Mammary epithelial cell (primary cell): ENCODE measurements around the gene SIMC1.
"Not testable (repeated sequence)": the region's sequence is repeated elsewhere in the genome, so short reads cannot be mapped to it uniquely, and the experiment has no call there.

Experiments
- EZH2 ChIP-seq: IDR thresholded peaks from 2 replicates; pipeline ENCODE4 v1.6.1; 2012; ENCODE audit warnings: low read length, inconsistent platforms, borderline replicate concordance
- TF ChIP-seq, protein P1 (sequence below), 2 donors: IDR thresholded peaks in 1 of 2; conservative IDR thresholded peaks in 1 of 2; 2 replicates each; pipeline ENCODE4 v1.5.1; 2011 to 2012; ENCODE audit warnings: inconsistent platforms in 2 of 2, low read length in 2 of 2, mild to moderate bottlenecking in 2 of 2, control low read depth in 1 of 2, low read depth in 1 of 2; ENCODE audit not compliant: insufficient read depth in 1 of 2; ENCODE audit errors: extremely low read depth in 1 of 2

DNA sequence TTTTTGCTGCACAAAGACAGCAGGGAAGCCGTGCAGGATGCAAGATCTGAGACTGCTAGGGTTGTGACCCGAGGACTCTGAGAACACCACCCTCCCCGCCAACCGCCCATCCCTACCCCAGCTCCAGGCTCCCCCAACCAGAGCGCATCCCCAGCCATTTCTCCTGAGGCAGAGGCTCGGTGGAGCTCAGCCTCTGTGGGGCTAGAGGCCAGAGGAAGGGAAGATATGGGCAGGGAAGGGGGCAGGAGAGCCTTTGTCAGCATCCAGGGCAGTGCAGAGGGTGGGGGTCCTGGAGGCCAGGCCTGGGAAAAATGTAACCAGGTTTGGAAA is 43.2 kb upstream of the SIMC1 start:
- TF ChIP-seq, protein P1, sequence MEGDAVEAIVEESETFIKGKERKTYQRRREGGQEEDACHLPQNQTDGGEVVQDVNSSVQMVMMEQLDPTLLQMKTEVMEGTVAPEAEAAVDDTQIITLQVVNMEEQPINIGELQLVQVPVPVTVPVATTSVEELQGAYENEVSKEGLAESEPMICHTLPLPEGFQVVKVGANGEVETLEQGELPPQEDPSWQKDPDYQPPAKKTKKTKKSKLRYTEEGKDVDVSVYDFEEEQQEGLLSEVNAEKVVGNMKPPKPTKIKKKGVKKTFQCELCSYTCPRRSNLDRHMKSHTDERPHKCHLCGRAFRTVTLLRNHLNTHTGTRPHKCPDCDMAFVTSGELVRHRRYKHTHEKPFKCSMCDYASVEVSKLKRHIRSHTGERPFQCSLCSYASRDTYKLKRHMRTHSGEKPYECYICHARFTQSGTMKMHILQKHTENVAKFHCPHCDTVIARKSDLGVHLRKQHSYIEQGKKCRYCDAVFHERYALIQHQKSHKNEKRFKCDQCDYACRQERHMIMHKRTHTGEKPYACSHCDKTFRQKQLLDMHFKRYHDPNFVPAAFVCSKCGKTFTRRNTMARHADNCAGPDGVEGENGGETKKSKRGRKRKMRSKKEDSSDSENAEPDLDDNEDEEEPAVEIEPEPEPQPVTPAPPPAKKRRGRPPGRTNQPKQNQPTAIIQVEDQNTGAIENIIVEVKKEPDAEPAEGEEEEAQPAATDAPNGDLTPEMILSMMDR (conservative IDR thresholded peaks at IDR 0.05 in 1 of 2, IDR thresholded peaks at IDR 0.05 in 1 of 2; ENCODE audit: extremely low read depth in 1 of 2, insufficient read depth in 1 of 2, low read depth in 1 of 2, low read length in 2 of 2) = not testable (repeated sequence)
- not testable (repeated sequence) for TF ChIP-seq EZH2
